H54 (cell line): ENCODE results near the gene EIF3L.

Source experiments
- DNase-seq: peaks from one replicate; pipeline ENCODE4 v3.0.0; 2011; ENCODE audit warnings: low spot score, mixed read lengths; ENCODE audit not compliant: insufficient read length
- FAIRE-seq: peaks from 3 replicates; lab custom pipeline; 2011; peaks lifted over from hg19 to GRCh38; lab: Jason Lieb, UNC
- POLR2A ChIP-seq: IDR thresholded peaks from 2 replicates; pipeline ENCODE4 v1.6.1; 2011; ENCODE audit warnings: low read depth, mild to moderate bottlenecking, low read length

Gene EIF3L

DNA sequence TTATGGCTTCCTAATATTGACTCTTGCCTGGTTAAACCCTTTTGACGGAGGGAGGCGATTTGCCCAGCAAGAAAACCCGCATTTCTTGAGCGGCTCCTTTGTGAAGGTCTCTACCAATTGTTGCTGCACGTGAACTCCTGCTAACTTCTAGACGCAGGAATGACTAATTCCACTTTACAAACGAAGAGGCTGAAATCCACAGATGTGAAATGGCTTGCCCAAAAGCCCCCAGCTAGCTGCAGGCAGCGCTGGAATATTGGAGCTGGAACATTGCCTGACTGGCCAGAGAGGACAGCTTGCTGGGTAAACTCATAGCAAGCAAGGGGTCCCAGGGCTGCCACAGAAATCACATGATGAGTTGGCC, 40.9 kb upstream of the EIF3L start:
- no peak for TF ChIP-seq POLR2A
- no peak for DNase-seq
- no peak for FAIRE-seq

DNA sequence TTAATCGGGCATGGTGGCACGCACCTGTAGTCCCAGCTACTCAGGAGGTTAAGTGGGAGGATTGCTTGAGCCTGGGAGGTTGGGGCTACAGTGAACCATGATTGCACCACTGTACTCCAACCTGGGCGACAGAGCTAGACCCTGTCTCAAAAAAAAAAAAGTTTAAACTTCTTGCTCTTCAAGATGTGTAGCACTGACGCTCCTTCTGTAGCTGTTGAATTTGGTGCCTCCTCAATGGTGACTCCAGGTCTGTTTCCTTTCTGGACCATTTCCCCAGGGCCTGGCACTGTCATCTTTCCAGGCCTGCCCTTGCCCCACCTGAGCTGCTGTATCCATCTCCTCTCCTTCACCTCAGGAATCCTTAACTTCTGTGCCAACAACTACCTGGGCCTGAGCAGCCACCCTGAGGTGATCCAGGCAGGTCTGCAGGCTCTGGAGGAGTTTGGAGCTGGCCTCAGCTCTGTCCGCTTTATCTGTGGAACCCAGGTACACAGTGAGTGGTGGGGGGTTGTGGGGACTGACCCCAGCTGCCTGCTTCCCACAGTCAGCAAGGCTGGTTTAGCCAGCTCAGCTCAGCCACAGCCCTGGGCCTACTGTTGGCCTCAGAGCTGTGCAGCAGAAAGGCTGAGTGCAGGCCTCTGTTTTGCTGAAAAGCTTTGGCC, 39.4 kb upstream of the EIF3L start:
- FAIRE-seq, result no peak
- no peak for TF ChIP-seq POLR2A
- no peak for DNase-seq

- DNase-seq (no peak), FAIRE-seq (no peak)
- TF ChIP-seq POLR2A, result no peak
Measured at GRCh38 chr22:37811867-37812266, 37.4 kb upstream of the EIF3L start.

GRCh38 chr22:37812869-37813678, 36.1 kb upstream of the EIF3L start:
- FAIRE-seq (no peak), DNase-seq (no peak)
- no peak for TF ChIP-seq POLR2A

DNA sequence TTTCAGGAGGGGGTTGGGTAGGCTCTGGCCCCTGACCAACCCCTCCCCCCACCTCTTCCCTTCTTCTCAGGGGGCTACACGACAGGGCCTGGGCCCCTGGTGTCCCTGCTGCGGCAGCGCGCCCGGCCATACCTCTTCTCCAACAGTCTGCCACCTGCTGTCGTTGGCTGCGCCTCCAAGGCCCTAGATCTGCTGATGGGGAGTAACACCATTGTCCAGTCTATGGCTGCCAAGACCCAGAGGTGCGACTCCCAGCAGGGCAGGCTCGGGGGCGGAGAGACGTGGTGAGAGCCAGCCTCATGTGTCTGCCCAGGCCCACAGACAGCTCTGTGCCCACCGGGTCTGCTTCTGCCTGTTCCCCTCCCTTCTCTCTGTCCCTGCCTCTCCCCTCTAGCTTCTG, 33.6 kb upstream of the EIF3L start:
- TF ChIP-seq POLR2A, result no peak
- no peak for DNase-seq
- no peak for FAIRE-seq

DNA sequence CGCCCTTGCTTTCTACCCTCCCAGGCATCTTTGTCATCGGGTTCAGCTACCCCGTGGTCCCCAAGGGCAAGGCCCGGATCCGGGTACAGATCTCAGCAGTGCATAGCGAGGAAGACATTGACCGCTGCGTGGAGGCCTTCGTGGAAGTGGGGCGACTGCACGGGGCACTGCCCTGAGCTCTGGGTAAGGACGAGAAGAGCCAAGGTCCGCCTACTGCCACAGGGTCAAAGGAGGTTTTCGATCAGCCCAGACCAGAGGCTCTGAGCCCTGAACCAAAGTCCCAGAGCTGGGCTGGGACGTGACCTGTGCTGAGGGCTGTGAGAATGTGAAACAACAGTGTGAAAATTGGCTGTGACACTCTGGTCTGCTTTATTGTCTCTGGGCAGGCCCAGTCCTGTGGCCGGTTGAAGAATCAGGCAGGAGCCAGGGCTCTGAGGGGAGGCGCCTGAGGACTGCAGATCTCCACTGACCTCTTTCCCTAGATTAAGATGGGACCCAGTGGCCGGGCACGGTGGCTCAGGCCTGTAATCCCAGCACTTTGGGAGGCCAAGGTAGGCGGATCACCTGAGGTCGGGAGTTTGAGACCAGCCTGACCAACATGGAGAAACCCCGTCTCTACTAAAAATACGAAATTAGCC, 32.6 kb upstream of the EIF3L start:
- DNase-seq (no peak), FAIRE-seq (no peak)
- TF ChIP-seq POLR2A, result no peak

DNA sequence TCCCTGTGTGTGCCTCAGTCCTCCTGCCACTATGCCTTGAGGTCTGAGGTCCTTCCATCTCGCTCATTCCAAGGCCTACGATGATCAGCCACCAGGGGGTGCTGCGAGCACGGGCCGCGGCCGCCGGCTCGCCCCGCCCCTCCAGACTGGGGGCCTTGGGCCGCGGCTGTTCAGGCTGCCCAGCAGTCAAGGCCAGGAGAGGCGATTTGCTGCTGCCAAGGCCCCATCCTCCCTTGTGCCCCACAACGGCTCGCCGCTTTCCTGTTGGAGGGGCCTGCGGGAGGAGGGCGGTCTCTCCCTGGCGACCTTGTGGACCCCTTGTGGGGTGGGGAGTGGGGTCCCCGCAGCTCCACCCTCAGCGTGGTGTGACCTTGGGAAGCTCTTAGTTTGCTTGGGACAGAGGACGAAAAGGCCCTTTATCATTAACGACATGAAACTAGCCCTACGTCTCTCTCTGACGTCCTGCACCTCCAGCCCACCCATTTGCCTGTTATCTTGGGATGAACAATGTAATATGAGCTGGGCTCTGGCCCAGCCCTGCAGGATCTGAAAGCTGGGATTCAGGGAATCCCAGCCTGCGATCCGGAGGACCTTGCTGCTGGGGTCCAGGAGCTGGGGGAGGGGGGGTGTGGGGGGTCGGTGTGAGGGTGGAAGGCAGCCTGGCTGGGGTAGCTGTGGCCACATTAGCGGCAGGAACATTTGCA, 31.4 kb upstream of the EIF3L start:
- peak; percentile 61 for FAIRE-seq
- TF ChIP-seq POLR2A, result no peak
- DNase-seq, result peak; percentile 83

DNA sequence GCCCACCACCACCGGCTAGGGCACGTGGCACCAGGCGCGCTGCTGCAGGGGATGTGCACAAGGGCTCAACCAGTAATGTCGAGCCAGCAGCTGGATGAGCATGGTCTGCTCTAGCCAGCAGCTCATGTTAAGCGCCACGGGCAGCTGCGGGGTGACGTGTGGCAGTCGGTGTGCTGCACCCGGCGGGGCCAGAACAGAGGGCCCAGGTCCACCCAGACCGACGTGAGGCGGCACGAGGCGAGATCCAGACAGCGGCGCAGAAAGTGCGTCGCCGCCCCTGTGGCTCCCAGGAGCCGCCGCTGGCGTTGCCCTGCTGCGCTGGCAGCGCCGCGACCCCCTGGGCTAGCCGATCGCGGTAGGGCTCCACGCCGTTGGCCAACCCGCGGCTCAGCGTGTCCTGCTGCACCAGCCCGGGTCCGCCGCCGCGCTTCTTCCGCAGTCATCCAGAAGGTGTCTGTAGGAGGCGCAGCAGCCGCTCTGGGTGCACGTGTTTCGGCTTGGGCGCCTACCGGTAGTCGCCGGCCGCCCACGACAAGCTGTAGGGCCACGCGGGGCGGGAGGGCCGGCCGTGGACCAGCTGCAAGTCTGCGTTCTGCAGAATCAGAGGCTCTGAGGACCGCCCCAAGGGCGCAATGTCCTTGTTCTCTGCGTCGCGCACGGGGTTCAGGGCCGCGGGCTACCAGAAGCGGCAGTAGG, 30.7 kb upstream of the EIF3L start:
- FAIRE-seq (no peak), DNase-seq (no peak)
- TF ChIP-seq POLR2A, result no peak

GRCh38 chr22:37819105-37819433, 30.1 kb upstream of the EIF3L start:
- no peak for FAIRE-seq
- no peak for DNase-seq

GRCh38 chr22:37820350-37820749, 28.9 kb upstream of the EIF3L start:
- FAIRE-seq (no peak), DNase-seq (no peak)
- TF ChIP-seq POLR2A, result no peak

More at GRCh38 chr22:37819105-37819433, 30.1 kb upstream of the EIF3L start:
- no peak for TF ChIP-seq POLR2A

DNA sequence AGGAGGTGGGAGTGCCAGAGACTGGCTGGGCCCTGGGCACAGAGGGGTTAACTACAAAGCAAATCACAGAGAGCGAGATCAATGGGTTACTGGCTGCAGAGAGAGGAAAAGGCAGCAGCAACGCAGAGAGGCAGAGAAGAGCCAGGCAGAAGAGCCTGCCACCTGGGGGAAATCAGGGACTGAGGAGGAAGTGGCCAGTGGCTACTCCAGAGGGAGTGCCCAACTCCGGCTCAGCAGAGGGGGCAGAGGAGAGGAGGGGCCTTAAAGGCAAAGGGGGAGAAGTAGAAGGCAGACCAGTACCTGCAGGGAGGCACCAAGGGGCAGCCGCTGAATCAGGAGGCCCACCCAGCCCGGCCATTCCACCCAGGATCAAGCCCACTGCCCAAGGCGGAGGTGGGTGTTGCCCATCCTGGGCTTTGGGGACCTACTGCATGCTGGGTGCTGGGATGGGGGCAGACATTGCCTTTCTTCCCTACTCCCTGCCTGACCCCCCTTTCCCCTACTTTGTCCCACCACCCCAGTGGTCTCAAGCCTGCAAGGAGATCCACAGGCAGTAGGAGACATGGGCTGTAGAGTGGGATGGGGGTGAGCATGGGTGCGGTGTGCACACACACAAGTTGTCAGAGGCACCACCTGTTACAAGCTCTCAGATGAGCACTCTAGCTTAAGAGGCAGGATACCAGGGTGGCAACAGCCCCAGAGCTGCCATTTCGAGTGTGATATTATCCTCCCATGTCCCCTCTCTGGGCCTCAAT, 27.0 kb upstream of the EIF3L start:
- no peak for DNase-seq
- no peak for TF ChIP-seq POLR2A
- no peak for FAIRE-seq

GRCh38 chr22:37823134-37823985, 25.9 kb upstream of the EIF3L start, which contains the start of gene GALR3:
Gene GALR3 (plus strand): TSS chr22:37823382. CDS start chr22:37823407, 25 bp downstream.
- DNase-seq, result no peak
- no peak for FAIRE-seq
- TF ChIP-seq POLR2A, result no peak
